GM19240 (cell line): Measurements from ENCODE around the gene RTRAF.

Experiments
- DNase-seq: peaks from one replicate; pipeline ENCODE4 v3.0.0; 2011; ENCODE audit warnings: low spot score; ENCODE audit not compliant: insufficient read length

Gene RTRAF

GRCh38 chr14:51993285-51993920 is 4.1 kb downstream of the RTRAF start:
- no peak for DNase-seq

DNA sequence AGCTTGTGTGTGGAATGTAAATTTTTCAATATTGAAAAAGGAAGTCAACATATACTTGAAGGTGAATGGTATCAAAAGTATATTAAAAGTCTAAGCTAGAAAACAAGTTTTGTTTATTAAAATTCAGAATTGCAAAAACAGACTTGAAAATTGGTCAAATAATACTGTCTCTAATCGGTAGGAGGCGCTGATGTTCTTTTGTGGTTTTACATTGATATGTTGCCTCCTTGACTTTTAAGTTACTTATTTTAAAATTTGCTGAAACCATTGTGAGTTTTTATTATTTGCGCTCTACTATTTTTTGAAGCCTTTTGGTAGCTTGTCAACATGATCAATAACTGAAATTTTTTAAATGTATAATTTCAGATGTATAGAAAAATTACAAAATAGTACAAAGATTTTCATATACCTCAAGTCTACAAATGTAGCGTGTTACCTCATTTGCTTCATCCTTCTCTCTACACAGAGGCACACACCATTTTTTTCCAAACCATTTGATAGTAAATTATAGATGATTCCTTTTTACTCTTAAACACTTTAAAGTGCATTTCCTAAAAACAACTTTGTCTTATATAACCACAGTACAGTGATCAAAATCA is 6.9 kb downstream of the RTRAF start:
- no peak for DNase-seq

DNA sequence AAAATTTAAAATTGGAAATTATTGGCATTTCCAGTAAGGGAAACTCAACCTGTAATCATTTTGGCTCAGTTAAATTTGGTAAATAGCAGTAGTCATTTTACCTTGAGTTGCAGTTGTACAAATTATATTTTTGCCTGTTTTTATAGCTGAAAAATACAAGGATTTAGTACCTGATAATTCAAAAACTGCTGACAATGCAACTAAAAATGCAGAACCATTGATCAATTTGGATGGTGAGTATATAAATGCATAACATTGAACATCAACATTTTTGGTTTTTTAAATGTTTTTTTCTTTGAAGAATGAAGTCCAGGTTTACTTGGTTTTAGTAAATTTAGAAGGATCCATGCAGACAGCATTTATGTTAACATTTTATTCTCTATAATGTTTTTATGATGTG is 9.0 kb downstream of the RTRAF start:
- DNase-seq = no peak

GRCh38 chr14:51999084-51999483 is 9.7 kb downstream of the RTRAF start:
- no peak for DNase-seq

- DNase-seq = no peak
These were observed 10.8 kb downstream of the RTRAF start for GRCh38 chr14:52000019-52000582.

GRCh38 chr14:52000696-52001095 is 11.3 kb downstream of the RTRAF start:
- no peak for DNase-seq

DNA sequence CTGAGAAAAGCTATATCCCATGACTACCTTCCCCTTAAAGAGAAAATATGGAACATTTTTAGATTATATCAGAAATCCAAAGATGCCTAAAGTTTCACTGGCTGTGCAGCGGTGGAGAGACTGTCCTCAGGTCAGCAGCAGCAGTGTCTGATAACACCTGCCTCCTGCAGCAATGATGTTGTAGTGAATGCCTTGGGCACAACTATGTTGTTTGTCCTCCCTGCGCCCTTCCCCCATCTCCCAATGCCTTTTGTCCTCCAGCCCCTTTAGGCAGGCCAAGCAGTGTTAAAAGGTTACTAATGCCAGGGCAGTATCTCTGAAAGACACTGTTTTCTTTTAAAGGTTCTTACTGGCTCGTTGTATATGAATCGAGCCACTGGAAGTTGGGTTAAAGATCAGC is 13.2 kb downstream of the RTRAF start:
- no peak for DNase-seq

DNA sequence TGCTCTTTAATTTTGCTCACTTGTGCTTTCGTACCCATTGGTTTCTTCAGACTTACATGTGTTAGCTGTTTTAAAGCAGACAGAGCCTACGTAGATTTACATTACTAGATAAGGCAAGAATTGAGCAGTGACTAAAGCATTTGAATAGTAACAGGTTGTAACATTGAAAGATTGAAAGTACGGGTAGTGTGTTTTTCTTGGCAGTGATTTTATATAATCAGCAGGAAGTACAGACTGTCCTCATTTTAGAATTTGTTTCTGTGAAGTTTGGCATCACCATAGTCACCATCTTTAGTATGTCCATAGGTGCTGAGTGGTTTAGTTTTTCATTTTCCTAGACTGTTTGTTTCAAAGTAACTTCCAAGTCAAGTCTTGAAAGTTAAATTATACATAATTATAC is 14.0 kb downstream of the RTRAF start:
- DNase-seq = no peak

DNA sequence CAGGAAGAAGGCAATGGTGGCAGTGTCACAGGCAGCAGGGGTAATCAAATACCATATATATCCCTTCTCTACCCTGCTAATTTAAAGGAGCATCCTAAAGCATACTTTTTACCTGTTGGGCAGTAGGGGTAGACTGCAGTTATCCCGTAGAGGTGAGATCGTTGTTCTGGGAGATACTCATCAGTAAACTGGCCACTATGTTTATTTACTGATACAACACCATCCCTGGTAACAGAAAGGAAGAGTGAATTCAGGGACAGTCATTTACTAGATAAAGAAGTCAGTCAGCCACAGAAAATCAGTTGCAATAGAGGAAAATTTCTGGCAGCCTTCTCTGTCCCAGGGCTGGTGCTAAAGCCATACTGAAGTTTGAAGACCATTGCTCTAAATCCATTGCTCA is 16.3 kb downstream of the RTRAF start:
- DNase-seq = no peak

- DNase-seq = no peak
These were observed 17.0 kb downstream of the RTRAF start for GRCh38 chr14:52006361-52006760.

DNA sequence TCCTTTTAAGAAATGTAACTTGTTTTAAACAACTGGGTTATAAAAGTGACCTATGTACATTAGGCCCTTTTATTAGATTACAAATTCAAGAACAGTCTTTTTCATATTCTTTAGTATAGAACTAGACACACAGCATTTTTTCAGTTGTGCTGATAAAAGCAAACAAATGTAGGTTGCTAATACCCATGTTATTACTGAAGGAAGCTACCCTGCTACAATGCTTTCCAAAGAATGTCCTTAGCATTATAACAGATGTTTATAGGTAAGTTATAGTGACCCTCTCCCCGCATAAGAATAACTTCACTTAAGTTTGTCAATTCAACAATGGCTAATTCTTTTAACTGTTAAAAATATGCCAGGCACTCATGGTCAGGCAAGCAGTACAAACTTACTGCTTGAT is 17.9 kb downstream of the RTRAF start:
- no peak for DNase-seq

- DNase-seq = no peak
These were observed 18.3 kb downstream of the RTRAF start for GRCh38 chr14:52007637-52008036.

DNA sequence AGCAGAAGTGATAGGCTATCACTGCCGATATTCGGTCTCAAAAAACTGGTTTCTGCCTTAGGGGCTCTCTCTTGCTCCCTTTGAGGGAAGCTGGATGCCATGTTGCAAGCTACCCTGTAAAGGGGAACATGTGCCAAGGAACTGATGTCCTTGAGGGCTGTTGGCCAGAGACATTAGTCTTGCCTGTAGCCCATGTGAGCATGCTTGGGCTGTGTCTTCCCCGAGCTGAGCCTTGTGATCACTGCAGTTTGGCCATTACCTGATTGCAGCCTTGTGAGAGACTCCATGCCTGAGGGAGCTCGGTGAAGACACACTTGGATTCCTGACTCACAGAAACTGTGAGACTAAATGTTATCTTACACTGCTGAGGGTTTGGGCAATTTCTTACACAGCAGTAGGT is 18.8 kb downstream of the RTRAF start:
- no peak for DNase-seq

- DNase-seq = no peak
These were observed 20.9 kb downstream of the RTRAF start for GRCh38 chr14:52010173-52010693.

DNA sequence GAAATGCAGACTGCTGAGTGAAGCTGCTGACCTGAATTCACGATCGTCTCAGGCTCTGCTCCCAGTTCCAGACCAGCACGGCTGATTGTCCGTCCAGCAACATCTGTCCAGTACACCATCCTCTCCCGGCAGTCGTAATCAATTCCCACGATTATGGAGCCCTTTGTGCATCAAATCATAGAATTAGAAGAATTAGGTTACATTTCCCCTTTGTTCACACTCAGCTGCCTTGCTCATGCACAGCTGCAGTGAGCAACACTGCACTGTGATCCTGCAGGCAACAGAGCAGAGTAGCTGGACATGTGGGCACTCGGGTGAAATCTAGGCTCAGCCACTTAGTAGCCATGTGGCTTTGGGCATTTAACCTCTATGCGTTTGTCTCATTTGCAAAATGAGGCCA is 22.2 kb downstream of the RTRAF start:
- no peak for DNase-seq

- DNase-seq = no peak
These were observed 23.3 kb downstream of the RTRAF start for GRCh38 chr14:52012635-52013034.

GRCh38 chr14:52013984-52014600 is 24.7 kb downstream of the RTRAF start:
- no peak for DNase-seq

DNA sequence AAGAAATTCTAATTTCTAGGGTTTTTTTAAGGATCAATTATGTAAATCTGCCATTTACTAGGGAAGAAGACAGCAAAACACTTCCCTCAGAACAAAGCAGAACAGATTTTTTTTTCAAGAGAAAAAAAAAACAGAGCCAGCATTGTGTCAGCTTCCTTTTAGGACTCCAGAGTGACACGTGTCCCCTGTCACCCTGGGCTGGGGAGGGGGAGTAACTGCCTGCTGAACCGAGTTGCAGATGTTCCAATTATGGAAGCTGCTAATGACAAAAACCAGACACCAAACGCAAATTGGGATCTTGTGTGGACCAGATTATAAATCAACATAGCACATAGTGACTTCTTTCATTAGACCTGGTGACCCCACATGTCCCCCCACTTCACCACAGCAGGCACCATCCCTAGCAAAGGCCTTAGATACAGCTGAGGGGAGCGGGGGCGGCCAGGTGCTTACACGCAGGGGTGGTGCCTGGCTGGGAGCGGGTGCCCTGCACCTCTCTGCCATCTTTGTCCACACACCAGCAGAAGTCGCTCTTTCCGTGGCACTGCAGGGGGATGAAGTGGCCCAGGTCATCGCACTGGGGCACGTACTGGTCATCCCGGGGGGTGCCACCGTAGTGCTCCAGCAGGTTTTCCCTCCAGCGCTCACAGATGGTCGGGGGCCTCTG is 25.4 kb downstream of the RTRAF start:
- no peak for DNase-seq

GRCh38 chr14:52015411-52016030 is 26.2 kb downstream of the RTRAF start:
- DNase-seq = no peak

DNA sequence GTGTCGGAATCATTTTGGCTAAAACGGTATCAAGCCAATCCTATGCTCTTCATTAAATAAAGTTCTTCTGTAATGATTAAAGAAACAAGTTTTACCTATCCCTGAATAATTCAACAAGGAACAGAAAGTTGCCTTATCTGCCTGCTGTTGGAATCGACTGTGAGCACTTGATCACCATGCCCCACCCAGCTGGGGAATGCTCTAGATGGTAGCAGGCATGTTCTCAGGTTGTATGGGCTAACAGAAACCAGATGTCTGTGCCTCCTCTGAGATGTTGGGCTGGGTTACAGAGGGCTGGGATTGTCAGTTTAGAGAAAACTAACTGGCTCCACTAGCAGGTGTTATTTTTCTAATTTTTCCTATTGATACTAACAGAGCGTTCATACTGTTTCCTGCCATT is 28.9 kb downstream of the RTRAF start:
- no peak for DNase-seq

GRCh38 chr14:52018970-52019369 is 29.6 kb downstream of the RTRAF start:
- no peak for DNase-seq
